Choroid plexus epithelial cell (primary cell): ENCODE results near the gene PRSS8.
"Not testable (repeated sequence)": the region's sequence is repeated elsewhere in the genome, so short reads cannot be mapped to it uniquely, and the experiment has no call there.

Experiments used
- DNase-seq: peaks from one replicate; pipeline ENCODE4 v3.0.0-alpha.2; 2010; ENCODE audit warnings: low read depth
- H3K4me3 ChIP-seq: 2 replicates; pipeline ENCODE4 v1.5.1; 2011; ENCODE audit warnings: low read depth, mild to moderate bottlenecking, control low read depth, low read length, moderate library complexity
- CTCF ChIP-seq: conservative IDR thresholded peaks from 2 replicates; pipeline ENCODE4 v1.5.1; 2011; ENCODE audit warnings: low read depth, mild to moderate bottlenecking, control low read depth, inconsistent platforms, low read length, moderate library complexity

Gene PRSS8

GRCh38 chr16:31143011-31143693 is 7.6 kb upstream of the PRSS8 start:
- no peak for DNase-seq
- TF ChIP-seq CTCF: no peak
- peak overlapping the region; percentile 47 for H3K4me3 ChIP-seq

GRCh38 chr16:31142109-31143010 is 6.8 kb upstream of the PRSS8 start:
- TF ChIP-seq CTCF: peak; percentile 78

GRCh38 chr16:31141489-31142108 is 6.1 kb upstream of the PRSS8 start:
- H3K4me3 ChIP-seq: peak overlapping the region; percentile 44
- TF ChIP-seq CTCF: no peak
- DNase-seq: no peak

More at GRCh38 chr16:31142109-31143010, 6.8 kb upstream of the PRSS8 start:
- peak; percentile 99 for DNase-seq
- peak overlapping the region; percentile 47 for H3K4me3 ChIP-seq

- H3K4me3 ChIP-seq: not testable (repeated sequence)
These were observed 5.5 kb upstream of the PRSS8 start for GRCh38 chr16:31141071-31141469.

GRCh38 chr16:31138621-31139578 is 3.4 kb upstream of the PRSS8 start:
- peak; percentile 51 for DNase-seq
- H3K4me3 ChIP-seq: no peak overlapping the region
- TF ChIP-seq CTCF: no peak

More at GRCh38 chr16:31141071-31141469, 5.5 kb upstream of the PRSS8 start:
- DNase-seq: not testable (repeated sequence)

GRCh38 chr16:31136822-31137499 is 1.4 kb upstream of the PRSS8 start:
- not testable (repeated sequence) for DNase-seq

GRCh38 chr16:31136287-31136662 is 748 bp upstream of the PRSS8 start:
- no peak for TF ChIP-seq CTCF
- no peak for DNase-seq
- no peak overlapping the region for H3K4me3 ChIP-seq

More at GRCh38 chr16:31136822-31137499, 1.4 kb upstream of the PRSS8 start:
- H3K4me3 ChIP-seq: not testable (repeated sequence)
